GM12872 (cell line): Measurements from ENCODE around the gene WDR43.

Source experiments
- TF ChIP-seq, protein P1 (sequence below): IDR thresholded peaks from 3 replicates; pipeline ENCODE4 v1.5.1; 2011; ENCODE audit warnings: low read depth, mild to moderate bottlenecking, low read length, moderate library complexity; ENCODE audit not compliant: insufficient read depth

The WDR43 gene

DNA sequence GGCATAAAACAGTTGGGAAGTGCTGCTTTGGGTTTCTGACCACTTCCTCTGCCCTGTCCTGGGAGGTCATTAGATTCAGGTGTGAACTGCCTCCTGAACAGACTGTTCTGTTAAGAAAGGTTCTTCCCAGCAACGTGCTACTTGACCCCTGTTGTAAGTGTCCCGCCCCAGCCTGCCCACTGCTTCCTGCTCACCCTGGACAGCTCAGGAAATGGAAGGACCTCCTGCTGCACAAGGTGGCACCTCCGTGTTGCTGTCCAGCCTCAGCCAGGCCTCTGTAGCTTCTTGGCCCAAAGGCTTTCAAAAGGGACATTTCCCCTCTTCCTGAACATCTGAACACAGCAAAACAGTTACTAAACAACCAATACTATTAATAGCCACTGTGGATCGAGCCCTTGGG lies 92.0 kb downstream of the WDR43 start:
- TF ChIP-seq, protein P1, sequence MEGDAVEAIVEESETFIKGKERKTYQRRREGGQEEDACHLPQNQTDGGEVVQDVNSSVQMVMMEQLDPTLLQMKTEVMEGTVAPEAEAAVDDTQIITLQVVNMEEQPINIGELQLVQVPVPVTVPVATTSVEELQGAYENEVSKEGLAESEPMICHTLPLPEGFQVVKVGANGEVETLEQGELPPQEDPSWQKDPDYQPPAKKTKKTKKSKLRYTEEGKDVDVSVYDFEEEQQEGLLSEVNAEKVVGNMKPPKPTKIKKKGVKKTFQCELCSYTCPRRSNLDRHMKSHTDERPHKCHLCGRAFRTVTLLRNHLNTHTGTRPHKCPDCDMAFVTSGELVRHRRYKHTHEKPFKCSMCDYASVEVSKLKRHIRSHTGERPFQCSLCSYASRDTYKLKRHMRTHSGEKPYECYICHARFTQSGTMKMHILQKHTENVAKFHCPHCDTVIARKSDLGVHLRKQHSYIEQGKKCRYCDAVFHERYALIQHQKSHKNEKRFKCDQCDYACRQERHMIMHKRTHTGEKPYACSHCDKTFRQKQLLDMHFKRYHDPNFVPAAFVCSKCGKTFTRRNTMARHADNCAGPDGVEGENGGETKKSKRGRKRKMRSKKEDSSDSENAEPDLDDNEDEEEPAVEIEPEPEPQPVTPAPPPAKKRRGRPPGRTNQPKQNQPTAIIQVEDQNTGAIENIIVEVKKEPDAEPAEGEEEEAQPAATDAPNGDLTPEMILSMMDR: no peak

DNA sequence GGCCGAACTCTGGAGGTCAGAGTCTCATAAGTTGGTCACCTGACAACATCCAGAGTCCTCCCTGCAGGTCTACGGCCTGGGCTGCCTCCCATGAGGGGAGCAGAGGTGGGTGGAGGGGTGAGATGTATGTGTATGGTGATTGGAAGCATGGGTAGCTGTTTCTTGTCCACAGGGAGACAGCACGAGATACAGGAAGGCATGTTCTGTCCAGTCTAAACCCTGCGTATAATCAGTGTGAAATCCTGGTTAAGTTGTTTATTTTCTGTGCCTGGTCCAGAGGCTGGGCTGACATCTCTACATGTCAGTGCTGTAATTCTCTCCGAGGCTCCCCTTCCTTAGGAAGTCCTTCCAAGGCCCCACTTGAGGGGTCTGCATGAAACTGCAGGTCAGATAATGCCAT lies 95.5 kb downstream of the WDR43 start:
- TF ChIP-seq, protein P1: no peak

DNA sequence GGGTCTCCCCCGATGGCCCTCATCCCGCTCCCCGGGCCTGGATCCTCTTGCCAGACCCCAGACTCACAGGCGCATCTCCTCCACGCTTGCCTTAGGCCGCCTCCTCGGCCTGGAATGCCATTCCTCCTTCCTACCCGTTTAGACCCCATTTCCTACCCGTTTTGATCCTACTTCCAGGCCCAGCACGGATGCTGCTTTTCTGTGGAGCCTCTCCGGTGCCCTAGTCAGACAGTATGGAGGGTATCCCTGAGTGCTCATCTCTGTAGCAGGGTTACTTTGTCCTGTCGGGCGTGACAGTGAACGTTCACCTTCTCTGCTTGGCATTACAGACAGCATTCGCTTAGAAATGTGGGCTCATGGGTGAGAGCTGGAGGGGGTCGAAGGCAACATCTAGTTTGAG lies 96.0 kb downstream of the WDR43 start:
- TF ChIP-seq, protein P1: no peak

DNA sequence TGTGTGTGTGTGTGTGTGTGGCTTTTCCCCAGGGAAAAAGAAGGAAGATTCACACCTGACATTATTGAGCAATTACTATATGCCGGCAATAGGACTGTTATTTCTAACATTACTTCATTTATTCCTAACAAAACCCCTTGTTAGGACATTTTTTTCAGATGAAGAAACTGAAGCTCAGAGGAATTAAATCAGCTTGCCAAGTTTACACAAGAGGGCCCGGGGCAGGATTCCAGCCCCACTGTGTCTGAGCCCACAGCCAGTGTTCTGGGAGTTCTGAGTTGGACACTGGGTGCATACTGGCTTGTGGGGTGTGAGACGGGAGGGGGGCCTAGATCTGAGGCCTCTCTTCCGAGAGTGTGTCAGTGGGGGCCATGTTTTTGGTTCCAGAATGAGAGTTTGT lies 96.6 kb downstream of the WDR43 start:
- TF ChIP-seq, protein P1: no peak

DNA sequence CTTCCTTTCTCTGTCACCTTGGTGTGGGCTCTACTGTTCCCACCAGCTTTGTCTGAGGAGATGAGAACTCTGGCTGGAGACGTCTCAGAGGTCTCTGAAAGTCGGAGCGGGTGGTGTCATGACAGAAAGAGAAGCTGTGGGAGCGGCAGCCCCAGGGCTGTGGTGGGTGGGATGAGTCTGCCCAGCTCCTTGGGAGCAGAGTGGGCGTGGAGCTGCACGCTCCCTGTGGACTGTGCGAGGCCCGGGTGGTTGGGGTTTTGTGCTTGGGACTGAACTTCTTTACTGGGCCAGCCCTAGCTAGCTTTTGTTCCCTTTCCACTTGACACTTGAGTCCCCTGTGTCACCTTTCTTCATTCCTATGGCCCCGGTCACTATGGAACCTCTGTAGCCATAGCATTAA lies 97.0 kb downstream of the WDR43 start:
- TF ChIP-seq, protein P1: no peak

DNA sequence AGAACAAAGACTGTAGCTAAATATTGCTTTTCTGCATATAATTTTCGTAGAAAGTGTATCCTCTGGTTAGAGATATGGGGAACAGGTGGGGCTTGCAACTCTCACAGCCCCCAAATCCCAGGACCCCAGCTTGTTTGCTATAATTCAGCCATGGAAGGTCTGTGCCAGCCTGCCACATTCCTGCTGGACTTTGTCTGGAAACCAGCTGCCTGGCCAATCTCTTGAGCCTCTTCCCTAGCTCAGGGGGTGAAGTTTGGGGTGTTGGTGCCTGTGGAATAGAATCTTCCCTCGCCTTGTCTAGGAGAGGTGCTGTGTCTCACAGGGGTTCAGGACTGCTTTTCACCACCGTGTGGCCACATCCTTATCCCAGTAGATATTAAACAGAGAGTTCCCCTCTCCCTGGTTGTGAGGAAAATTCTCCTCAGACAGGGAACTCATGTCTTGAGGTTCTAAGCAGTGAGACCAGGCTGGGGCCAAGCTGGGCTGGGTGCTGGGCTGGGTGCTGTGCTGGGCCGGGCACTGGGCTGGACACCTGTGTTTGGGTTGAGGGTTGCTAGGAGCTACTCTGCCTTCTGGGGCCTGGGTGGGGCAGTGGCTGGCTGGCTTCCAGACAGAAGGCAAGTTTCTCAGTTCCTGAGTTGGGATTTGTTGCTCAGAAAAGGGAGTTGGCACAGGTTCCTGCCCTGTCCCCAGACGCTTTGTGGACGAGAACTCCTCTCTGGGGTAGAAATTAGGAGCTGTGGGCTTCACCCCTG lies 98.9 kb downstream of the WDR43 start:
- TF ChIP-seq, protein P1: no peak

DNA sequence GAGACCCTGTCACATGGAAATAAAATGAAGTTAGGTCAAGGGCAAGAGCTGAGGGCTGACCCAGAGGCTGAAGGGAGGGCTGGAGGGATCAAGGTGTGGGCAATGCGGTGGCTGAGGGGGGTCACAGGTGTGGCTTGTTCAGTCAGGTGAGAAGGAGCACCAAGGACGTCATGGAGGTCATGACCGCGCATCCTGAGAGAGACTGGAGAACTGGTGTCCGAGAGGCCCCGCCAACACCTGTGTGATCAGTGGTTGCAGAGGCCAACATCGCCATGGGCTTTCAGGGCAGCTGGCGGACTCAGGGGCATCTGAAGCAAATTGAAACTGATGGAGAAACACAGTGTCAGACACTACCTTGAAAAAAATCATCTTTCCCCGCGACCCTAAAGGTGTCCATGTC lies 99.6 kb downstream of the WDR43 start:
- TF ChIP-seq, protein P1: no peak
